HepG2 (cell line): ENCODE measurements around the gene NBEA.

Experiments used
- POLR2AphosphoS5 ChIP-seq: IDR thresholded peaks from 2 replicates; pipeline ENCODE4 v1.6.1; 2012; ENCODE audit warnings: low read depth, low read length
- TOE1 ChIP-seq: sonication (generic); formaldehyde crosslinking; IDR thresholded peaks from 2 replicates; pipeline ENCODE4 v1.4.0; 2020; ENCODE audit warnings: mild to moderate bottlenecking, missing genetic modification reagents

DNA sequence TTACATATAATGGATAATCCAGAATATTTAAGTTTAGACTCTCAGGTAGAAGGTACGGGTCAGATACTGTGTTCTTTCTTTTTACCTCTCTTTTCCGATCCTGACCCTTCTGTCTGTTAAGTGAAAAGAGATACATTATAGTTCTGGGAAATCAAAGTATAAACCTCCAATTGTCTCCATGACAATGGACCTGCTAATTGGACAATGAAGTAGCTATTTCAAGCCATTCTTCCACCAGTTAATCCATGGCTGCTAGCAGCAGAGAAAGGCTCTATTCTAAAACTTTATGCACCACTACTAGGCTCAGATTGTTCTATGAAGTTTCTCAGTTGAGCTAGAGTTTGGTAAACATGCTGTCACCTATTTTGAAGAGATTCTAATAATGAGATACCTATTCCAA is 8.3 kb upstream of the NBEA start:
- no peak for TF ChIP-seq TOE1
- TF ChIP-seq POLR2AphosphoS5 = no peak
